Loucy (cell line): ENCODE measurements around the gene MSI1.

Experiments
- H2AFZ ChIP-seq: fragments of 200-600 bp; sonication (generic); 2 replicates; pipeline ENCODE4 v1.6.0; 2016; ENCODE audit warnings: antibody characterized with exemption, mild to moderate bottlenecking, low read length, moderate library complexity
- H3F3A ChIP-seq: fragments of 200-600 bp; 2 replicates; pipeline ENCODE4 v1.6.0; 2016; ENCODE audit warnings: antibody characterized with exemption, low read depth, mild to moderate bottlenecking
- H3K27me3 ChIP-seq: fragments of 200-600 bp; sonication (generic); 2 replicates; pipeline ENCODE4 v1.6.1; 2014; ENCODE audit warnings: low read length, mild to moderate bottlenecking; ENCODE audit not compliant: insufficient read depth, poor library complexity, severe bottlenecking
- H3K36me3 ChIP-seq: fragments of 200-600 bp; sonication (generic); 2 replicates; pipeline ENCODE4 v1.6.1; 2016; ENCODE audit warnings: low read length; ENCODE audit not compliant: insufficient read depth
- H3K4me1 ChIP-seq: fragments of 200-600 bp; sonication (generic); 2 replicates; pipeline ENCODE4 v1.5.1; 2014; ENCODE audit warnings: low read length, mild to moderate bottlenecking; ENCODE audit not compliant: insufficient read depth, poor library complexity, severe bottlenecking
- H3K4me2 ChIP-seq: fragments of 200-600 bp; sonication (generic); 2 replicates; pipeline ENCODE4 v1.6.0; 2014; ENCODE audit warnings: antibody characterized with exemption, low read length, low read depth, mild to moderate bottlenecking; ENCODE audit not compliant: poor library complexity, severe bottlenecking
- H3K4me3 ChIP-seq: fragments of 200-600 bp; sonication (generic); 2 replicates; pipeline ENCODE4 v1.5.1; 2014; ENCODE audit warnings: low read length, mild to moderate bottlenecking, mixed read lengths; ENCODE audit not compliant: poor library complexity, severe bottlenecking
- H3K79me2 ChIP-seq: fragments of 200-600 bp; sonication (generic); 2 replicates; pipeline ENCODE4 v1.6.1; 2014; ENCODE audit warnings: low read length; ENCODE audit not compliant: insufficient read depth
- H3K9ac ChIP-seq: fragments of 200-600 bp; sonication (generic); 2 replicates; pipeline ENCODE4 v1.6.0; 2014; ENCODE audit warnings: mild to moderate bottlenecking, low read depth, low read length, moderate library complexity; ENCODE audit not compliant: poor library complexity, severe bottlenecking
- H3K9me2 ChIP-seq: fragments of 200-600 bp; sonication (generic); replicated peaks from 2 replicates; pipeline ENCODE4 v1.6.1; 2016; ENCODE audit warnings: low read depth, low read length, mixed read lengths
- H3K9me3 ChIP-seq: fragments of 200-600 bp; sonication (generic); 2 replicates; pipeline ENCODE4 v1.6.1; 2014; ENCODE audit warnings: mild to moderate bottlenecking, antibody characterized with exemption, low read length, low read depth; ENCODE audit not compliant: insufficient read depth
- H4K20me1 ChIP-seq: fragments of 200-600 bp; sonication (generic); 2 replicates; pipeline ENCODE4 v1.6.0; 2014; ENCODE audit warnings: antibody characterized with exemption, low read length, mild to moderate bottlenecking; ENCODE audit not compliant: insufficient read depth, poor library complexity, severe bottlenecking
- EZH2phosphoT487 ChIP-seq: fragments of 200-600 bp; IDR thresholded peaks from 2 replicates; pipeline ENCODE4 v1.6.1; 2018; ENCODE audit warnings: antibody characterized with exemption, mild to moderate bottlenecking, moderate library complexity, borderline replicate concordance
- TF ChIP-seq, protein P1 (sequence below): fragments of 200-600 bp; sonication (generic); conservative IDR thresholded peaks from 2 replicates; pipeline ENCODE4 v1.5.1; 2014; ENCODE audit warnings: mild to moderate bottlenecking, antibody characterized with exemption, low read length

MSI1 gene

GRCh38 chr12:120377611-120378010, 8.6 kb upstream of the MSI1 start:
- Histone ChIP-seq H3K79me2 (no peaks in the 10 kb centered on the region), H3K27me3 (no peaks in the 10 kb centered on the region), H4K20me1 (no peaks in the 10 kb centered on the region), H3K4me1 (no peaks in the 10 kb centered on the region), H3K9me3 (no peaks in the 10 kb centered on the region), H3K4me2 (no peak overlapping the region), H3K9ac (no peak overlapping the region), H3K36me3 (no peaks in the 10 kb centered on the region), H3F3A (no peaks in the 10 kb centered on the region), H3K4me3 (no peak overlapping the region), H3K9me2 (no peaks in the 10 kb centered on the region), H2AFZ (no peak overlapping the region)
- TF ChIP-seq EZH2phosphoT487 = no peak
- TF ChIP-seq, protein P1, sequence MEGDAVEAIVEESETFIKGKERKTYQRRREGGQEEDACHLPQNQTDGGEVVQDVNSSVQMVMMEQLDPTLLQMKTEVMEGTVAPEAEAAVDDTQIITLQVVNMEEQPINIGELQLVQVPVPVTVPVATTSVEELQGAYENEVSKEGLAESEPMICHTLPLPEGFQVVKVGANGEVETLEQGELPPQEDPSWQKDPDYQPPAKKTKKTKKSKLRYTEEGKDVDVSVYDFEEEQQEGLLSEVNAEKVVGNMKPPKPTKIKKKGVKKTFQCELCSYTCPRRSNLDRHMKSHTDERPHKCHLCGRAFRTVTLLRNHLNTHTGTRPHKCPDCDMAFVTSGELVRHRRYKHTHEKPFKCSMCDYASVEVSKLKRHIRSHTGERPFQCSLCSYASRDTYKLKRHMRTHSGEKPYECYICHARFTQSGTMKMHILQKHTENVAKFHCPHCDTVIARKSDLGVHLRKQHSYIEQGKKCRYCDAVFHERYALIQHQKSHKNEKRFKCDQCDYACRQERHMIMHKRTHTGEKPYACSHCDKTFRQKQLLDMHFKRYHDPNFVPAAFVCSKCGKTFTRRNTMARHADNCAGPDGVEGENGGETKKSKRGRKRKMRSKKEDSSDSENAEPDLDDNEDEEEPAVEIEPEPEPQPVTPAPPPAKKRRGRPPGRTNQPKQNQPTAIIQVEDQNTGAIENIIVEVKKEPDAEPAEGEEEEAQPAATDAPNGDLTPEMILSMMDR = no peak

DNA sequence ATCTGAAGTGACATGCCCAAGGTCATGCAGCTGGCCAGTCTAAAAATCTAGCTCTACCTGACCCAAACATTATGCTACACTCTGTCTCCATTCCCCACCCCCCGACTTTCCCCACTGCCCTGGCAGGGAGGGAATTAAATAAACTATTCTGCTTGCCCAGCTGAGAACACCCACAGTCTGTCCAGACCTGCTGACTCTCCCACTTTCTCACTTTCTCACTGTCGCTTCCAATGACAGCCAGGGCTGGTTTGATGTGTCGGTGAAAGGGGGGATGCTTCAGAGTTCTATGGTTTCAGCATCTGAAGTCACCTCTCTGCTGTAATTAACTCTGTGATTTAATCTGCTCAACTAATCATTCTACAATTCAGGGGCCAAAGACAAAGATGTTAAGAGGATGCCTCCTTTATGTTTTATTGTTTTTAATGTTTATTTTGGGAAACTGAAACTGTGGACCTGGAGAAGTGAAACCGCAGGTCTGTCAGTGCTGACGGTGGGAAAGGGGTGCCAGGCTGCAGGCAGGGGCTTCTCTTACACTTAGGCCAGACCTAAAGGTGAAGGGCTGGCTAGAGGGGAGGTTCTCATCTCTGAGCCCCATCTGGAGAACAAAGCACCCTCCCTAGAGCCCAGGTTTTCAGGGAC, 8.1 kb upstream of the MSI1 start:
- no peak overlapping the region for H2AFZ ChIP-seq
- no peaks in the 10 kb centered on the region for H3K79me2 ChIP-seq
- no peak overlapping the region for H3K4me3 ChIP-seq
- no peak overlapping the region for H3K9ac ChIP-seq
- no peaks in the 10 kb centered on the region for H3K4me1 ChIP-seq
- H3K9me3 ChIP-seq = no peaks in the 10 kb centered on the region
- H3K27me3 ChIP-seq = no peaks in the 10 kb centered on the region
- no peaks in the 10 kb centered on the region for H3F3A ChIP-seq
- no peaks in the 10 kb centered on the region for H3K36me3 ChIP-seq
- TF ChIP-seq, protein P1 = no peak
- TF ChIP-seq EZH2phosphoT487 = no peak
- H3K4me2 ChIP-seq = no peak overlapping the region
- no peaks in the 10 kb centered on the region for H4K20me1 ChIP-seq
- H3K9me2 ChIP-seq = no peaks in the 10 kb centered on the region

DNA sequence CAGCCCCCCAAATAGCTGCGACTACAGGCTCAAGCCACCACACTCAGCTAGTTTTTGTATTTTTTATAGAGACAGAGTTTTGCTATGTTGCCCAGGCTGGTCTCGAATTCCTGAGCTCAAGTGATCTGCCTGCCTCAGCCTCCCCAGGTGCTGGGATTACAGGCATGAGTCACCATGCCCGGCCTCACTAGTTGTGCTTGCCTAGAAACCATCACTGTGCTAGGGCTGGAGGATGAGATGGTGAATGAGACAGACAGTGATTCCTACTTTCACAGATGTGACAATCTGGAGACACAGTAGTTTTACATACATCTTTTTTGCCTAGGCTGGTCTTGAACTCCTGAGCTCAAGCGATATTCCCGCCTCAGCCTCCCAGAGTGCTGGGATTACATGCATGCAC, 7.5 kb upstream of the MSI1 start:
- no peaks in the 10 kb centered on the region for H3K79me2 ChIP-seq
- no peak for TF ChIP-seq EZH2phosphoT487
- TF ChIP-seq, protein P1 = no peak
- H3F3A ChIP-seq = no peaks in the 10 kb centered on the region
- H3K4me2 ChIP-seq = no peak overlapping the region
- no peaks in the 10 kb centered on the region for H3K9me2 ChIP-seq
- H3K9me3 ChIP-seq = no peaks in the 10 kb centered on the region
- no peaks in the 10 kb centered on the region for H3K4me1 ChIP-seq
- no peak overlapping the region for H3K4me3 ChIP-seq
- no peaks in the 10 kb centered on the region for H4K20me1 ChIP-seq
- H3K9ac ChIP-seq = no peak overlapping the region
- no peak overlapping the region for H2AFZ ChIP-seq
- H3K27me3 ChIP-seq = no peaks in the 10 kb centered on the region
- no peaks in the 10 kb centered on the region for H3K36me3 ChIP-seq
